Stimulated activated CD8-positive, alpha-beta memory T cell treated with anti-CD3 and anti-CD28 coated beads, Interleukin-7, amount 100 ng/mL, for 24 hours (primary cell): ENCODE measurements around the gene KCNJ9.
"Not testable (repeated sequence)": the region's sequence is repeated elsewhere in the genome, so short reads cannot be mapped to it uniquely, and the experiment has no call there.

Experiments used
- DNase-seq: peaks from one replicate; pipeline ENCODE4 v3.0.0-alpha.2; 2020; ENCODE audit warnings: low read depth

The KCNJ9 gene

GRCh38 chr1:160104486-160104885 is 23.1 kb downstream of the KCNJ9 start:
- DNase-seq = no peak

DNA sequence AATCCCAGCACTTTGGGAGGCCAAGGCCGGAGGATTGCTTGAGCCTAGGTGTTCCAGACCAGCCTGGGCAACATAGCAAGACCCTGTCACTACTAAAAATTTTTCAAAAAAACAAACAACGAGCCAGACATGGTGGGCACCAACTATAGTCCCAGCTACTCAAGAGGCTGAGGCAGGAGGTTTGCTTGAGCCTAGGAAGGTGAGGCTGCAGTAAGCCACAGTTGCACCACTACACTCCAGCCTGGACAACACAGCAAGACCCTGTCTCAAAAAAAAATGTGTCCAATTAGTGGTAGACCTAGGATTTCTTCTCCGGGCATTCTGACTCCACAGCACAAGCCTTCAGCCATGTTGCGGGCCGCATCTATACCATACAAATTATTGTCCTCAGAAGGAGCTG is 23.8 kb downstream of the KCNJ9 start:
- DNase-seq = no peak

- no peak for DNase-seq
These were observed 26.2 kb downstream of the KCNJ9 start for GRCh38 chr1:160107512-160107911.

DNA sequence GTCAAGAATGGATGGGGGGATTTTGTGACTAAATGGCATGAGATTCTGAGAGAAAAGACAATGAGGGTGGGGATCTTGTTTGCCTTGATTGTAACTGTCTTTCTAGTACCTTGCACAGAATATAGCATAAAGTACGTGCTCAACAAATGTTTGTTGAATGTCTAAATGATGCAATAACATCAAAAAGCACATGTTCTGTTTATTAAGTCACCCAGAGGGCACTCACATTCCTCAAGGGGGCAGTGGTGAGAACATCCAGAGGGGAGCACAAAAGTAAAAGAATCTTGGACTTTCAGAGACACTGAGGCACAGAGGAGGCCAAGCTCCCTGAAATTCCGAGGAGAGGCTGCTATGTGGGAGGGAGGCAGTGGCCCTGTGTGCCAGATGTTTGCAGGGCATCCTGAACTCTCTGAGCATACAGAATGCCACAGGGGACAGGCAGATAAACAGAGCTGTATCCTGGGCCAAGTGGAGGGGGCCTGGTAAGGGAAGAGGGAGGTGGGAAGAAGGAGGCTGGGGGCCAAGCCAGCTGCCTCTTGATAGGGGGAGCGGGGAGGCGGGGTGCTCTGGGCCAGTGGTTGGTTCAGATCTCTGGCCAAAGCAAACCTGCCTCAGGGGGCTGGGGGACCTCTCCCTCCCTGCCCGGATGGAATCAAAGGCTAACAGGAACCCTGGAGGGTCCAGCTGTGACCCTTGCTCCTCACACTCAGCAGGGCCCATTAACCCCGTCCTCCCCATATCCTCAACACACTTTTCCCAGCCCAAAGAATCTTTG is 27.7 kb downstream of the KCNJ9 start:
- no peak for DNase-seq

DNA sequence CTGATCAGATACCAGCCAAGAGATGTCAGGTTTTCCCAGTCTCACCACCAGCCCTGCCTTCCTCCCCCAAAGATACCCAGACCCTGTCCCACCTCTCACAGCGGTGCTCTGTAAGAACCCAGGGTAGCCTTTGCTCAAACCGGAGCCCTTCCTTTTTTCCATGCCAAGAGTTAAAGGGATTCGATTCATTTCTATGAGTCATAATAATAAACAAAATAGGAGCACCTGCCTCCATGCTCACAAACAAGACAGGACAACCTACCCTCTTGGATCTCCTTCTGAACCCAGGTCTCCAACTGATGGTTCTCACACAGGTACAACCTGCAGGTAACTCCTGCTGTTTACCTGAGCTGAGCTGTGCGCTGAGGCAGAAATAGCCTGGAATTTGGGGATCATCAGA is 28.3 kb downstream of the KCNJ9 start:
- no peak for DNase-seq

- not testable (repeated sequence) for DNase-seq
These were observed 30.1 kb downstream of the KCNJ9 start for GRCh38 chr1:160111462-160111861.

DNA sequence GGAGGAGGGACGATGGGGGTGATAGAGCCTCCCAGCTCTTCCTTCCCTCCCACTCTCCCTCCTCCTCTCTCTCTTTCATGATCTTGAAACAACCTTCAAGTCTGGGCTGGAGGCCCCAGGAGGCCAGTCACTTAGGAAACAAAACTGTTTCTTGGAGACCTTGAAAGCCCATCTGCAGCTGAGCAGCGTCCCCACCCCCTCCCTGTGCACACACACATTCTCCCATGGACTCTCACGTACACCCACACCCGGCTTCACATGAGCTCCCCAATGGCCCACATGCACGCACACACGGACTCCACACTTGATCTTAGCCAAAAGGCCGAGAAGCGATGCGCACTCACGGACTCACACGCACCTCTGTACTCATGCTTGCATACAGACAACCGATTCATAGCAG is 31.0 kb downstream of the KCNJ9 start:
- DNase-seq = no peak

GRCh38 chr1:160113407-160113806 is 32.1 kb downstream of the KCNJ9 start:
- DNase-seq = no peak

GRCh38 chr1:160114085-160114484 is 32.7 kb downstream of the KCNJ9 start:
- no peak for DNase-seq

DNA sequence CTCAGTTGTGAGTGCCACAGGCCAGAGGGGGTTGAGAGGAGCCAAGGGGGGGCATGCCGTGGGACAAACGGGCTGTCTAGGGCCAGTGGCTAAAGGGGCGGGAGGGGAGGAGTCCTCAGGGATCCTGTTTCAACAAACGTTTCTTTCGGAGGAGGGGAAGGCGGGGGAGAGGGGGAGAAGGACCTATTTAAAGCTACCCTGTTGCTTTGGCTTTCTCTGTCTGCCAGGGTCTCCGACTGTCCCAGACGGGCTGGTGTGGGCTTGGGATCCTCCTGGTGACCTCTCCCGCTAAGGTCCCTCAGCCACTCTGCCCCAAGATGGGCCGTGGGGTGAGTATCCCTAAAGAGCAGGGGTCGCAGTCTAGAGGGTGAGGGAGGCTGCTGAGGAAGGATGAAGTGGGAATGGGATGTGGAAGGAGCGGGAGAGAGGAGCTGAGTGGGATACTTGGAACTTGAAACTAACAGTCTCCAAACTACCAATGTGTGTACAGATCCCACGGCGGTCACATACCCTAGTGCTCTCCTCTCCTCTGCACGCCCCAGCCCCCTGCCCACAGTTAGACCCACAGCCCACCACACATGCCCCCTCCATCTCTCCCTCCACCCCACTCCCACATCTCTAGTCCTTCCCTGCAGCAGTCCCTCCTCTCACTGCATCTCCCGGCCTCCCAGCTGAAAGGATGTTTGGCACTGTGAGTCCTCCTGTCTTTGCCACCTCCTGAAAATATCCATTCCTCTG is 34.4 kb downstream of the KCNJ9 start, which contains the start of gene ATP1A2:
Gene ATP1A2, plus strand, starts transcription at position 215 of the 738 bp plus-strand sequence. Its CDS starts 103 bp downstream, at position 318.
- no peak for DNase-seq

DNA sequence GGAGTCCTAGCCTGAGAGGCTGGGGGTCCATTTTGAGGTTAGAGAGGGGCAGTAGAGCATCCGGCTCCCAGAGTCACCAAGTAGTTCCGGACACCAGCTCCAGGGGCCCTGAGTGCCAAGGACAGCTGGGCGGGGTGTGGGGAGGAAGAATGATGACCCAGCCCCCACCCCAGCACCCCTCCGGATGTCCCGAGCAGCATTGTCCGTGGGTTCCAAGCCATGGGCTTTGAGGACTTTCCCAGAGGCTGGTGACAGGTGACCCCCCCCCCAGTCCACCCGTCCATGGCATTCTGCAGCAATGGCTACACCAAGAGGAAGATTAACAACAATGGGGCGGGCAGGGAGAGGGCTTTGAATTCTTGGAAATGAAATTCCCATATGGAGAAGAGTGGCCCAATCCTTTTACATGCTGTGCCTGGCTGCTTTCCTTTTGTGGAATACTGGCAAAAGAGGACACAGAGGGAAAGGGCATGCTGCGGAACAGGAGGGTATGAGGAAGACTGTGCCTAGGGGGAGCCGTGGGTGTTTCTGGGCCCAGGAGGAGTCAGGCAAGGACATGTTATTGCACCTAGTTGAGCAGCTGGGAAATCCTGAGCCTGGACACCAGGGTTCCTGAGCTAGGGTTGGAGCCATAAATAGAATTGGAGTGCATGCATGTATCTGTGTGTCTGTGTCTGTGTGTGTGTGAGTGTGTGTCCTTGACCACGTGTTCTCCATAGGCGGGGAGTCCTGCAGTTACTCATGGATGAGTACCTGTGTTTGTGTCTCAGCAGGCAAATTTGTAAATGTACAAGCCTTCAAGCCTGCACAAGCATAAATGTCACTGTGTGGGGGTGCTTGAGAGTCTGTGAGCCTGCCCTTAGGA is 35.2 kb downstream of the KCNJ9 start:
- no peak for DNase-seq

DNA sequence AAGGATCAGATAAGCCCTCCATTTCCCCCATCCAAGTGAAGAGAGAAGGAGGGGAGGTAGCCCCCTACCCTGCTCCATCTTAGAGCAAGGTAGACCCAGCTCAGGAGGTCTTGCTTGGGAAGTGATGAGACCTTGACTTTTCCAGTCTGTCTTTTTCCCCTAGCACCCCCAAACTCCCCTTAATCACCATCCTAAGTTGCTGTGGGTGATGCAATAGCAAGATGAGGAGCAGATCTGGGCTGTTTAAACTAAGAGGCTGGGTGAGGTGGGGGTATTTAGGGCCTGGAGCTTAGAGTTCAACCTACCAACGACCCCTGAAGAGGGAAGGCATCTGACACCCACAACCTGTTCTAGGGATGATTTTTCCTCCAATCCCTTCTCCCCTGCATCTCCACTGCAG is 36.0 kb downstream of the KCNJ9 start:
- DNase-seq = no peak

DNA sequence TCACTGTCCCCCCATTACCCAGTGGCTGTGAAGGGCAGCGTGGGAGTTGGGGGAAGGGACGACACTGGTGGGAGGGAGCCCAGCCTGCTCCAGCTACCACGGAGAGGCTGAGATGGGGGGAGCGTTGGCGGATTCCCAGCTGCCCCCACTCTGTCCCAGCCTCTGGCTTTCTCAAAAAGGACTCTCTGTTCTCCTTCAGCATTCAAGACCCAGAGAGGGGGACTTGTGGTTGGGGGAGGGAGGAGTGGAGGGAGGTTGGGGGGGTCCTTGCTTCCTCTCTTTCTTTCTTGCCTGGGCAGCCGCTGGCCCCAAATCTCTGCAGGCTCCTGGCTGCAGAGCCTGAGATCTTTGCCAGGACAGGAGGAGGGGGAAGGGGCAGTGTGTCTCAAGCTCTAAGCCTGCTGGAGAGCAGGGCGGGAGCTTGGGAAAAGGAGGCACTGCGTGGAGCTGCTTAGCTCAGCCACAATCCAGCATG is 36.4 kb downstream of the KCNJ9 start:
- DNase-seq = no peak

GRCh38 chr1:160118928-160119327 is 37.6 kb downstream of the KCNJ9 start:
- no peak for DNase-seq

DNA sequence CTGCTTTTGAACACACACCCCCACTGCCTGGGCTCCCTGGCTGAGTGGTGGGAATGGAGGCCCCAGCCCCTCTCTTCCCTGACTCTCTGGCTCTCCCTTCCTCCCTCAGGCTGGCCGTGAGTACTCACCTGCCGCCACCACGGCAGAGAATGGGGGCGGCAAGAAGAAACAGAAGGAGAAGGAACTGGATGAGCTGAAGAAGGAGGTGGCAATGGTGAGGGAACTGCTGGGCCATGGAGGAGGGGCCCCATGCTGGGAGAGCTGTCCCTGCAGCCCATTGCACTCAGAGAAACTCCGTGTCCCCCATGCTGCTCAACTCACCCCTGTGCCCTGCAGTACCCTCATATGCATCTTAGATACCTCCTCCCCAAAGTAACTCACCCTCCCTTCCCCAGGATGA is 39.5 kb downstream of the KCNJ9 start:
- DNase-seq = no peak

DNA sequence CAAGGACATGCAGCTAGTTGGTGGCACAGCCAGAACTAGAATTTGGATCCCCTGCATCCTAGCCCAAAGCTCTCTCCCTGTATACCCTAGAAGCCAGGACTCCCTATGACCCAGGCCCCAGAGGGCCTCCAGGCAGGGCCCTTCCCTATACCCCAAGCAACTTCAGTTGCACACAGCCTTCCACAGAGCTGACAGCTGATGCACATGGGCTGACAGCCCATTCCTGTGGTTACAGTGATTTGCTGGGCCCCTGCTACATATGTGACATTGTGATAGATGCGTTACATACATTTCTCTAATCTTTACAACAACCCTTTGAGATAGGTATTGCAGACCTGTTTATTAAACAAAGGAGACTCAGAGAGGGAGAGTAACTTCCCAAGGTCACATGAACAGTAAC is 40.0 kb downstream of the KCNJ9 start:
- DNase-seq = no peak

GRCh38 chr1:160122978-160123495 is 41.7 kb downstream of the KCNJ9 start:
- no peak for DNase-seq

- DNase-seq = no peak
These were observed 42.4 kb downstream of the KCNJ9 start for GRCh38 chr1:160123726-160124125.

- no peak for DNase-seq
These were observed 43.6 kb downstream of the KCNJ9 start for GRCh38 chr1:160124705-160125478.

- no peak for DNase-seq
These were observed 44.4 kb downstream of the KCNJ9 start for GRCh38 chr1:160125746-160126145.

DNA sequence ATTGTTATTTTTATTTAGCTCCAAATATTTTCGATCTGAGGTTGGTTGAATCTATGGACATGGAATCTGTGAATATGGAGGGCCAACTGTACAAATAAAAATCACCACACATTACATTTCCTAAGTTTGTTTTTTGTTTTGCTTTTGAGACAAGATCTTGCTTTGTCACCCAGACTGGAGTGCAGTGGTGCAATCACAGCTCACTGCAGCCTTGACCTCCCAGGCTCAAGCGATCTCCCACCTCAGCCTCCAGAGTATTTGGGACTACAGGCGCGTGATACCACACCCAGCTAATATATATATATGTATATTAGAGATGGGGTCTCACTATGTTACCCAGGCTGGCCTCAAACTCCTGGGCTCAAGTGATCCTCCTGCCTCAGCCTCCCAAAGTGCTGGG is 45.0 kb downstream of the KCNJ9 start:
- DNase-seq = not testable (repeated sequence)
